Endothelial cell of umbilical vein (primary cell): ENCODE data around the gene CALCOCO2. TPM values are rescaled to one million over a fixed set of nuclear protein-coding genes. Genes with fewer than 3 reads are reported as not detected.

ENCODE experiments used
- BruUV-seq: library from RNA; stranded (reverse); fragments of 400-500 nt; replicated peaks from 2 replicates; lab custom pipeline; 2021; lab: Mats Ljungman, UMichigan
- CTCF ChIA-PET: fragments of 300-600, 350-600 bp; sonication (Branson Sonifier 250); formaldehyde crosslinking; loops from one replicate; lab custom pipeline; 2021; ENCODE audit warnings: antibody characterized with exemption, inconsistent platforms; lab: Charles Lee
- POLR2A ChIA-PET: fragments of 300-600, 350-600 bp; sonication (Branson Sonifier 250); formaldehyde crosslinking; loops from one replicate; lab custom pipeline; 2021; ENCODE audit warnings: antibody characterized with exemption, inconsistent platforms; lab: Charles Lee
- DNase-seq: peaks from one replicate; pipeline ENCODE4 v3.0.0-alpha.2; 2011; ENCODE audit warnings: low read depth, low spot score
- FAIRE-seq: peaks from 2 replicates; lab custom pipeline; 2011; peaks lifted over from hg19 to GRCh38; lab: Jason Lieb, UNC
- H2AFZ ChIP-seq: 2 replicates; pipeline ENCODE4 v1.6.0; 2012; ENCODE audit warnings: low read depth, low read length, control low read depth, inconsistent platforms
- H3K27ac ChIP-seq: 2 replicates; pipeline ENCODE4 v1.5.1; 2011; ENCODE audit warnings: low read depth, mild to moderate bottlenecking, control low read depth, low read length, moderate library complexity; ENCODE audit not compliant: insufficient read depth
- H3K27me3 ChIP-seq, 2 experiments: 2 replicates each; pipeline versions ENCODE4 v1.6.0 to v1.6.1; 2011; ENCODE audit warnings: low read length in 2 of 2, mixed read lengths in 1 of 2; ENCODE audit not compliant: control insufficient read depth in 2 of 2, insufficient read depth in 2 of 2
- H3K36me3 ChIP-seq, 2 experiments: 2 replicates in 1 of 2; 3 replicates in 1 of 2; pipeline ENCODE4 v1.5.1; 2011; ENCODE audit warnings: low read length in 2 of 2, mild to moderate bottlenecking in 1 of 2, moderate library complexity in 1 of 2; ENCODE audit not compliant: control insufficient read depth in 2 of 2, insufficient read depth in 2 of 2; ENCODE audit errors: extremely low read depth in 1 of 2
- H3K4me1 ChIP-seq: 3 replicates; pipeline ENCODE4 v1.5.1; 2011; ENCODE audit warnings: mild to moderate bottlenecking, low read length; ENCODE audit not compliant: control insufficient read depth, insufficient read depth; ENCODE audit errors: extremely low read depth
- H3K4me2 ChIP-seq: 2 replicates; pipeline ENCODE4 v1.6.1; 2011; ENCODE audit warnings: low read length, control low read depth, mixed read lengths; ENCODE audit not compliant: insufficient read depth
- H3K4me3 ChIP-seq, 3 experiments: fragments of 200-600 bp in 1 of 3; sonication (generic), shearing (Covaris generic) in 1 of 3; replicated peaks in 1 of 3; 2 replicates each; pipeline ENCODE4 v1.5.1; 2011 to 2016; ENCODE audit warnings: control low read depth in 3 of 3, low read length in 3 of 3, mild to moderate bottlenecking in 2 of 3, inconsistent platforms in 1 of 3, low read depth in 1 of 3, moderate library complexity in 1 of 3; ENCODE audit not compliant: insufficient read depth in 1 of 3
- H3K79me2 ChIP-seq: 2 replicates; pipeline ENCODE4 v1.6.0; 2012; ENCODE audit warnings: low read length, inconsistent platforms; ENCODE audit not compliant: control insufficient read depth, insufficient read depth
- H3K9ac ChIP-seq: replicated peaks from 2 replicates; pipeline ENCODE3; 2011; ENCODE audit warnings: low read length, control low read depth; ENCODE audit not compliant: insufficient read depth; ENCODE audit errors: extremely low read depth
- H3K9me1 ChIP-seq: replicated peaks from 3 replicates; pipeline ENCODE4 v1.6.0; 2011; ENCODE audit warnings: mild to moderate bottlenecking, low read length; ENCODE audit not compliant: control insufficient read depth, insufficient read depth; ENCODE audit errors: extremely low read depth
- H3K9me3 ChIP-seq: replicated peaks from 2 replicates; pipeline ENCODE4 v1.5.1; 2012; ENCODE audit warnings: low read length, inconsistent platforms; ENCODE audit not compliant: control insufficient read depth, insufficient read depth
- H4K20me1 ChIP-seq: replicated peaks from 2 replicates; pipeline ENCODE3; 2011; ENCODE audit warnings: mild to moderate bottlenecking, low read length; ENCODE audit not compliant: control insufficient read depth, insufficient read depth; ENCODE audit errors: extremely low read depth
- FOS ChIP-seq: IDR thresholded peaks from 2 replicates; pipeline ENCODE4 v1.6.1; 2011; ENCODE audit warnings: mild to moderate bottlenecking, low read length, moderate library complexity, borderline replicate concordance; ENCODE audit not compliant: insufficient read depth
- MAX ChIP-seq: IDR thresholded peaks from 2 replicates; pipeline ENCODE4 v1.6.1; 2011; ENCODE audit not compliant: insufficient read depth, insufficient read length
- MYC ChIP-seq: IDR thresholded peaks from one replicate; pipeline ENCODE4 v1.6.1; 2011; ENCODE audit warnings: mild to moderate bottlenecking, low read depth, low read length
- dilution Hi-C: fragments of 300-500 bp; cut with MboI; formaldehyde crosslinking; loops from one replicate; pipeline ENCODE4 v1.15.0; 2019; ENCODE audit warnings: low sequenced_read_pairs; ENCODE audit not compliant: extremely low pct_ligation_motif_present
- intact Hi-C: fragments of 100-400 bp; cut with micrococcal nuclease; formaldehyde crosslinking; loops from one replicate; pipeline ENCODE4 v1.10.0; 2022
- polyA plus RNA-seq, 4 experiments: library from polyadenylated mRNA; depleted of rRNA in 3 of 4; stranded (reverse) in 3 of 4; unstranded in 1 of 4; fragments of >200 nt; gene quantifications; 2 replicates each; pipeline versions ENCODE4 v1.2.1 to v1.2.3, GENCODE V29; 2011 to 2012; ENCODE audit warnings: missing spikeins in 1 of 4
- total RNA-seq: library from RNA; stranded (reverse); gene quantifications from 2 replicates; pipeline ENCODE4 v1.2.3, GENCODE V29; 2021
- TF ChIP-seq, protein P1 (sequence below), 2 donors: IDR thresholded peaks; 1 replicate in 1 of 2; 2 replicates in 1 of 2; pipeline ENCODE4 v1.5.1; 2011; ENCODE audit warnings: low read length in 2 of 2, mild to moderate bottlenecking in 2 of 2, moderate library complexity in 2 of 2, control low read depth in 1 of 2, inconsistent platforms in 1 of 2, low read depth in 1 of 2; ENCODE audit not compliant: insufficient read depth in 1 of 2; ENCODE audit errors: extremely low read depth in 1 of 2

The CALCOCO2 gene
- total and polyA plus RNA-seq, 2 donors (not counting 3 experiments of a cell fraction or from before 2014, with no cell fraction given) = 20.6 to 64.9 TPM

DNA sequence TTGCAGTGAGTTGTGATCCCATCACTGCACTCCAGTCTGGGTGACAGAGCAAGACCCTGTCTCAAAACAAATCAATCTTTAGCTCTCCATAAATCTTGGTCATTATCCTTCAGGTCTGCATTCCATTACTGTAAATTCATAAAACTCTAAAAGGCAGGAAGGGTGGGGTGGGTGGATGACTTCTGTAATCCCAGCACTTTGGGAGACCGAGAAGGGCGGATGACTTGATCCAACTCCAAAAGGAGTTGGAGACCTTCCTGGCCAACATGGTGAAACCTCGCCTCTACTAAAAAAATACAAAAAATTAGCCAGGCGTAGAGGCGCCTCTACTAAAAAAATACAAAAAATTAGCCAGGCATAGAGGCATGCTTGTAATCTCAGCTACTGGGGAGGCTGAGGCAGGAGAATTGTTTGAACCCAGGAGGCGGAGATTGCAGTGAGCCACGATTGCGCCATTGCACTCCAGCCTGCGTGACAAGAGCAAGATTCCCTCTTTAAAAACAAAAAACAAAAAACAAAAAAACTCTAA lies 75.2 kb downstream of the CALCOCO2 start:
- peaks cover 2 to 3% of the 10 kb centered on the region in 2 experiments for H3K36me3 ChIP-seq
- no peak overlapping the region for H3K4me2 ChIP-seq
- no TSS peak for BruUV-seq
- POLR2A ChIA-PET = interaction anchor here (3.7 kb wide), 1 partner anchor 13 kb away, joined by 20 read pairs; the partner anchor contains the start of gene ATP5MC1
- intact Hi-C loops (no loop called here), dilution Hi-C loops (no loop called here)
- H3K9me1 ChIP-seq = no peaks in the 10 kb centered on the region
- H3K4me1 ChIP-seq = peaks cover 22% of the 10 kb centered on the region
- H3K9ac ChIP-seq = no peak overlapping the region
- FAIRE-seq (no peak), DNase-seq (no peak)
- peaks cover 7% of the 10 kb centered on the region for H4K20me1 ChIP-seq
- H2AFZ ChIP-seq = no peak overlapping the region
- H3K79me2 ChIP-seq = peaks cover 25% of the 10 kb centered on the region
- no peaks in the 10 kb centered on the region for H3K9me3 ChIP-seq
- TF ChIP-seq MYC (no peak), MAX (no peak), FOS (no peak)
- TF ChIP-seq, protein P1, sequence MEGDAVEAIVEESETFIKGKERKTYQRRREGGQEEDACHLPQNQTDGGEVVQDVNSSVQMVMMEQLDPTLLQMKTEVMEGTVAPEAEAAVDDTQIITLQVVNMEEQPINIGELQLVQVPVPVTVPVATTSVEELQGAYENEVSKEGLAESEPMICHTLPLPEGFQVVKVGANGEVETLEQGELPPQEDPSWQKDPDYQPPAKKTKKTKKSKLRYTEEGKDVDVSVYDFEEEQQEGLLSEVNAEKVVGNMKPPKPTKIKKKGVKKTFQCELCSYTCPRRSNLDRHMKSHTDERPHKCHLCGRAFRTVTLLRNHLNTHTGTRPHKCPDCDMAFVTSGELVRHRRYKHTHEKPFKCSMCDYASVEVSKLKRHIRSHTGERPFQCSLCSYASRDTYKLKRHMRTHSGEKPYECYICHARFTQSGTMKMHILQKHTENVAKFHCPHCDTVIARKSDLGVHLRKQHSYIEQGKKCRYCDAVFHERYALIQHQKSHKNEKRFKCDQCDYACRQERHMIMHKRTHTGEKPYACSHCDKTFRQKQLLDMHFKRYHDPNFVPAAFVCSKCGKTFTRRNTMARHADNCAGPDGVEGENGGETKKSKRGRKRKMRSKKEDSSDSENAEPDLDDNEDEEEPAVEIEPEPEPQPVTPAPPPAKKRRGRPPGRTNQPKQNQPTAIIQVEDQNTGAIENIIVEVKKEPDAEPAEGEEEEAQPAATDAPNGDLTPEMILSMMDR (IDR thresholded peaks at IDR 0.05; ENCODE audit: extremely low read depth in 1 of 2, insufficient read depth in 1 of 2, low read depth in 1 of 2, low read length in 2 of 2) = no peak
- CTCF ChIA-PET = no interaction called here
- no peak overlapping the region for H3K27ac ChIP-seq
- no peaks in the 10 kb centered on the region for H3K27me3 ChIP-seq
- H3K4me3 ChIP-seq = no peak overlapping the region
